Measurements from ENCODE around the gene WLS. TPM values are rescaled to one million over a fixed set of nuclear protein-coding genes. Genes with fewer than 3 reads are reported as not detected.

WLS gene
- polyA plus RNA-seq (2011; rRNA removed) (28.4 and 34.9 TPM in 2 replicates), polyA minus RNA-seq (2011; rRNA and poly(A)+ RNA removed) (22.4 and 29.3 TPM in 2 replicates)

GRCh38 chr1:68232289-68233148 lies at the start of gene WLS:
TSS of gene WLS (minus strand) at chr1:68232523. CDS start at chr1:68232299, 224 bp downstream.
- no peak for DNase-seq (ENCODE audit: low read depth)
- POLR2A ChIA-PET = interaction anchor here (0.6 to 1.5 kb wide), 3 partner anchors 26 to 105 kb away, joined by 3 to 13 read pairs (median 5); no protein-coding TSS in a partner anchor
- CTCF ChIA-PET = interaction anchor here (0.9 to 3.5 kb wide), 12 partner anchors 12 to 123 kb away, joined by 3 to 27 read pairs (median 4); no protein-coding TSS in a partner anchor
- Histone ChIP-seq H3K36me3 (ENCODE audit: control insufficient read depth, insufficient read depth, low read length) (no peaks in the 10 kb centered on the region), H3K27me3 (ENCODE audit: control insufficient read depth, insufficient read depth, low read length) (no peaks in the 10 kb centered on the region), H3K4me3 (ENCODE audit: low read depth, low read length) (peak within 1 kb of the TSS; percentile 78)
- peak; percentile 44 for TF ChIP-seq CTCF (IDR thresholded peaks at IDR 0.05; ENCODE audit: insufficient read depth, low read depth, low read length)

GRCh38 chr1:68280286-68280685 lies 48.0 kb upstream of the WLS start:
- no peaks in the 10 kb centered on the region for H3K36me3 ChIP-seq (ENCODE audit: control insufficient read depth, insufficient read depth, low read length)
- H3K27me3 ChIP-seq (ENCODE audit: control insufficient read depth, insufficient read depth, low read length) = no peaks in the 10 kb centered on the region
- DNase-seq (ENCODE audit: low read depth) = no peak
- POLR2A ChIA-PET = no interaction called here
- H3K4me3 ChIP-seq (ENCODE audit: low read depth, low read length) = no peak overlapping the region
- CTCF ChIA-PET = no interaction called here
- TF ChIP-seq CTCF (IDR thresholded peaks at IDR 0.05; ENCODE audit: insufficient read depth, low read depth, low read length) = no peak

GRCh38 chr1:68279846-68280245 lies 47.5 kb upstream of the WLS start:
- Histone ChIP-seq H3K27me3 (ENCODE audit: control insufficient read depth, insufficient read depth, low read length) (no peaks in the 10 kb centered on the region), H3K36me3 (ENCODE audit: control insufficient read depth, insufficient read depth, low read length) (no peaks in the 10 kb centered on the region), H3K4me3 (ENCODE audit: low read depth, low read length) (no peak overlapping the region)
- ChIA-PET POLR2A (no interaction called here), CTCF (interaction anchor here (0.6 to 0.7 kb wide), 2 partner anchors 10 to 243 kb away, joined by 3 read pairs; no protein-coding TSS in a partner anchor)
- DNase-seq (ENCODE audit: low read depth) = no peak
- no peak for TF ChIP-seq CTCF (IDR thresholded peaks at IDR 0.05; ENCODE audit: insufficient read depth, low read depth, low read length)

GRCh38 chr1:68278221-68278620 lies 45.9 kb upstream of the WLS start:
- DNase-seq (ENCODE audit: low read depth) = no peak
- Histone ChIP-seq H3K36me3 (ENCODE audit: control insufficient read depth, insufficient read depth, low read length) (no peaks in the 10 kb centered on the region), H3K4me3 (ENCODE audit: low read depth, low read length) (no peak overlapping the region), H3K27me3 (ENCODE audit: control insufficient read depth, insufficient read depth, low read length) (no peaks in the 10 kb centered on the region)
- CTCF ChIA-PET = no interaction called here
- TF ChIP-seq CTCF (IDR thresholded peaks at IDR 0.05; ENCODE audit: insufficient read depth, low read depth, low read length) = no peak
- POLR2A ChIA-PET = no interaction called here

- TF ChIP-seq CTCF (IDR thresholded peaks at IDR 0.05; ENCODE audit: insufficient read depth, low read depth, low read length) = no peak
- no peak for DNase-seq (ENCODE audit: low read depth)
- Histone ChIP-seq H3K36me3 (ENCODE audit: control insufficient read depth, insufficient read depth, low read length) (no peaks in the 10 kb centered on the region), H3K27me3 (ENCODE audit: control insufficient read depth, insufficient read depth, low read length) (no peaks in the 10 kb centered on the region), H3K4me3 (ENCODE audit: low read depth, low read length) (no peak overlapping the region)
- POLR2A ChIA-PET = no interaction called here
- CTCF ChIA-PET = interaction anchor here (0.9 kb wide), 2 partner anchors 9 to 41 kb away, joined by 3 read pairs; no protein-coding TSS in a partner anchor
These were observed 44.1 kb upstream of the WLS start for GRCh38 chr1:68276448-68276847.

Data from BJ (cell line).